ENCODE data around the gene PTCD2.
"Not testable (repeated sequence)": the region's sequence is repeated elsewhere in the genome, so short reads cannot be mapped to it uniquely, and the experiment has no call there.

The PTCD2 gene

GRCh38 chr5:72380492-72381274 is 60.5 kb downstream of the PTCD2 start:
- no peak for DNase-seq (ENCODE audit: low read depth in 2 of 2)

- no peak for DNase-seq (ENCODE audit: low read depth in 2 of 2)
Observed at GRCh38 chr5:72383280-72383679, 63.1 kb downstream of the PTCD2 start.

GRCh38 chr5:72383726-72384125 is 63.6 kb downstream of the PTCD2 start:
- no peak for DNase-seq (ENCODE audit: low read depth in 2 of 2)

GRCh38 chr5:72386639-72387038 is 66.5 kb downstream of the PTCD2 start:
- DNase-seq (ENCODE audit: low read depth in 2 of 2): no peak

- DNase-seq (ENCODE audit: low read depth in 2 of 2): no peak
Observed at GRCh38 chr5:72387985-72388384, 67.8 kb downstream of the PTCD2 start.

GRCh38 chr5:72388646-72389045 is 68.5 kb downstream of the PTCD2 start:
- no peak for DNase-seq (ENCODE audit: low read depth in 2 of 2)

- no peak for DNase-seq (ENCODE audit: low read depth in 2 of 2)
Observed at GRCh38 chr5:72390836-72391235, 70.7 kb downstream of the PTCD2 start.

- no peak for DNase-seq (ENCODE audit: low read depth in 2 of 2)
Observed at GRCh38 chr5:72392326-72392733, 72.2 kb downstream of the PTCD2 start.

- DNase-seq (ENCODE audit: low read depth in 2 of 2): no peak
Observed at GRCh38 chr5:72393052-72393451, 72.9 kb downstream of the PTCD2 start.

- no peak for DNase-seq (ENCODE audit: low read depth in 2 of 2)
Observed at GRCh38 chr5:72394688-72395087, 74.5 kb downstream of the PTCD2 start.

GRCh38 chr5:72397836-72398235 is 77.7 kb downstream of the PTCD2 start:
- no peak for DNase-seq (ENCODE audit: low read depth in 2 of 2)

- DNase-seq (ENCODE audit: low read depth in 2 of 2): no peak
Observed at GRCh38 chr5:72400950-72401349, 80.8 kb downstream of the PTCD2 start.

GRCh38 chr5:72402381-72402890 is 82.3 kb downstream of the PTCD2 start:
- DNase-seq (ENCODE audit: low read depth in 2 of 2): no peak

- no peak for DNase-seq (ENCODE audit: low read depth in 2 of 2)
Observed at GRCh38 chr5:72402959-72403628, 82.9 kb downstream of the PTCD2 start.

- DNase-seq (ENCODE audit: low read depth in 2 of 2): not testable (repeated sequence)
Observed at GRCh38 chr5:72404771-72405170, 84.6 kb downstream of the PTCD2 start.

- DNase-seq (ENCODE audit: low read depth in 2 of 2): no peak
Observed at GRCh38 chr5:72407078-72407477, 86.9 kb downstream of the PTCD2 start.

GRCh38 chr5:72407541-72407940 is 87.4 kb downstream of the PTCD2 start:
- DNase-seq (ENCODE audit: low read depth in 2 of 2): no peak

- no peak for DNase-seq (ENCODE audit: low read depth in 2 of 2)
Observed at GRCh38 chr5:72408127-72408526, 88.0 kb downstream of the PTCD2 start.

GRCh38 chr5:72408603-72409002 is 88.4 kb downstream of the PTCD2 start:
- no peak for DNase-seq (ENCODE audit: low read depth in 2 of 2)

GRCh38 chr5:72410688-72411295 is 90.6 kb downstream of the PTCD2 start:
- DNase-seq (ENCODE audit: low read depth in 2 of 2): no peak

GRCh38 chr5:72412283-72413055 is 92.3 kb downstream of the PTCD2 start:
- no peak for DNase-seq (ENCODE audit: low read depth in 2 of 2)

All from stimulated activated CD8-positive, alpha-beta memory T cell treated with anti-CD3 and anti-CD28 coated beads, Interleukin-15, amount 100 ng/mL, for 4 hours (primary cell).